Measurements from ENCODE around the gene HOXA5.

HOXA5 gene

DNA sequence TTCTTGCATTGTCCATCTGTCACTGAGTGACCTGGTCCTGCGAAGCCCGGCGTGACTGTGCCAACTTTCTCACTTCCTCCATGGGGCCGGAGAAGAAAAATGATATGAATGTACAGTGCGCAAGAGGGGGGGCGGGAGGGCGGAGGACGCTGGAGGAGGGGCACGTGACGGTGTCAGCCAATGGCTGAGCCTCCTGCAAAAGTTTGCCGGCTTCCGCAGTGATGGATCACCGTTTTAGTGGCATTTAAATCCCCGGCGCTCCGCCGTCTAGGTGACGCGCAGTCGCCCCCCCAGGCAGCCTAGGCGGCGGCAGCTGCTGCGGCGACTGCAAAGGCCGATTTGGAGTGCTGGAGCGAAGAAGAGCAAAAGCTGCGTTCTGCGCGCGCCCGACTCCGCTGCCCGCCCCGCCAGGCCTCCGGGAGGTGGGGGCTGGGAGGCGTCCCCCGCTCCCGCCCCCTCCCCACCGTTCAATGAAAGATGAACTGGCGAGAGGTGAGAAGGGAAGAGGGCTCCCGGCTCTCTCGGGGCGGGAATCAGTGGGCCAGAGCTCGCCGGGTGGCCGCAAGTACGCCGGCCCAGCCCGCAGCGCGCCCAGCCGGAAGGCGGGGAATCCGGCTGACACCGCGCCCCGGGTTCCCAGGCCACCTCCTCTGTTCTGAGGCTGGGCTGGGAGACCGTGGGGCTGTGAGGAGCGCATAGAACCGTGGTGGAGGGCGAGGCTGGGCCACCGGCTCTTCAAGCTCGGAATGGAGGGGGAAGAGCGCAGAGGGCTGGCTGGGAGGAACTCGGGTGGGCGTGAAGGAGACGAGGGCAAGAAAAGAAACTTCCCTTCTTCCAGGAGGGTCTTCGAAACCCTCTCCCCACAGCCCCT, 47.3 kb downstream of the HOXA5 start, which contains the start of gene HOXA1 (continued):
- TF ChIP-seq, protein P1, sequence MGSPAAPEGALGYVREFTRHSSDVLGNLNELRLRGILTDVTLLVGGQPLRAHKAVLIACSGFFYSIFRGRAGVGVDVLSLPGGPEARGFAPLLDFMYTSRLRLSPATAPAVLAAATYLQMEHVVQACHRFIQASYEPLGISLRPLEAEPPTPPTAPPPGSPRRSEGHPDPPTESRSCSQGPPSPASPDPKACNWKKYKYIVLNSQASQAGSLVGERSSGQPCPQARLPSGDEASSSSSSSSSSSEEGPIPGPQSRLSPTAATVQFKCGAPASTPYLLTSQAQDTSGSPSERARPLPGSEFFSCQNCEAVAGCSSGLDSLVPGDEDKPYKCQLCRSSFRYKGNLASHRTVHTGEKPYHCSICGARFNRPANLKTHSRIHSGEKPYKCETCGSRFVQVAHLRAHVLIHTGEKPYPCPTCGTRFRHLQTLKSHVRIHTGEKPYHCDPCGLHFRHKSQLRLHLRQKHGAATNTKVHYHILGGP (tag by site-specific recombination; IDR thresholded peaks at IDR 0.05), result no peak
- TF ChIP-seq ZNF558 (tag by site-specific recombination; IDR thresholded peaks at IDR 0.05) (no peak), ZNF184 (tag by site-specific recombination; IDR thresholded peaks at IDR 0.05) (no peak), MZF1 (tag by site-specific recombination; IDR thresholded peaks at IDR 0.05; ENCODE audit: borderline replicate concordance) (peak; percentile 15; the same call in 1 of the 2 replicates)
- TF ChIP-seq, protein P2, sequence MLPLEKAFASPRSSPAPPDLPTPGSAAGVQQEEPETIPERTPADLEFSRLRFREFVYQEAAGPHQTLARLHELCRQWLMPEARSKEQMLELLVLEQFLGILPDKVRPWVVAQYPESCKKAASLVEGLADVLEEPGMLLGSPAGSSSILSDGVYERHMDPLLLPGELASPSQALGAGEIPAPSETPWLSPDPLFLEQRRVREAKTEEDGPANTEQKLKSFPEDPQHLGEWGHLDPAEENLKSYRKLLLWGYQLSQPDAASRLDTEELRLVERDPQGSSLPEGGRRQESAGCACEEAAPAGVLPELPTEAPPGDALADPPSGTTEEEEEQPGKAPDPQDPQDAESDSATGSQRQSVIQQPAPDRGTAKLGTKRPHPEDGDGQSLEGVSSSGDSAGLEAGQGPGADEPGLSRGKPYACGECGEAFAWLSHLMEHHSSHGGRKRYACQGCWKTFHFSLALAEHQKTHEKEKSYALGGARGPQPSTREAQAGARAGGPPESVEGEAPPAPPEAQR (tag by site-specific recombination; IDR thresholded peaks at IDR 0.05), result no peak

DNA sequence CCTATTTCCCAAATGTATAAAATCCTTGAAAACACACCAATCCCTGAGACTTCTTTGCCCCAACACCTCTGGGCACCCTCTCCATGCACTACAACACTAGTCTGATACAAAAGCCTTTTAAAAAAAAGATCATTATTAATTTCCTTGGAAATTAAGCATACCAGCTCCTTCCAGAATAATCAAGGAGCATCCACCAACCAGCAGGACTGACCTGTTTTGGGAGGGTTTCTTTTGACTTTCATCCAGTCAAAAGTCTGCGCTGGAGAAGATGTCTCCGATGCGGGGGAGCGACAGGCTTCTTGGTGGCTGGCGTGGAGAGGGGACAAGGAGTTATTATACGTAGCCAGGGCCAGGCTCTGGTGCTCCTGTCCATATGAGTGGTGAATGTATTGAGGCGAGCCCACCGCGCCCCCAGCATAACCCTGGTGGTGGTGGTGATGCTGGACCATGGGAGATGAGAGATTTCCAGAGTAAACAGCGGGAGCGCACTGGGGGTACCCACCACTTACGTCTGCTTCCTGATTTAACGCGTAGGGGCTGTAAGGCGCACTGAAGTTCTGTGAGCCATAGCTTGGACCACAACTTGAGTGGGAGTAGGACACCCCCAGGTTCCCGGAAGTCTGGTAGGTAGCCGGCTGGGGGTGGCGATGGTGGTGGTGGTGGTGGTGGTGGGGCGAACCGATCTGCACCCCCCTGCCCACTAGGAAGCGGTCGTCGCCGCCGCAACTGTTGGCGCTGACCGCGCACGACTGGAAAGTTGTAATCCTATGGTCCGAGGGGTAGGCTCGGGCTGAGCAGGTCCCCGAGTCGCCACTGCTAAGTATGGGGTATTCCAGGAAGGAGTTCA, 48.2 kb downstream of the HOXA5 start:
- CTCF ChIA-PET, result interaction anchor here (0.8 to 2.0 kb wide), 6 partner anchors 10 to 408 kb away, joined by 3 to 11 read pairs (median 6); partner anchors contain the start of gene HOXA5
- POLR2A ChIA-PET, result interaction anchor here (1.4 to 4.3 kb wide), 8 partner anchors 15 to 240 kb away, joined by 3 to 32 read pairs (median 14); partner anchors contain the start of genes HOXA4, HOXA6 and SKAP2
- TF ChIP-seq, protein P3, sequence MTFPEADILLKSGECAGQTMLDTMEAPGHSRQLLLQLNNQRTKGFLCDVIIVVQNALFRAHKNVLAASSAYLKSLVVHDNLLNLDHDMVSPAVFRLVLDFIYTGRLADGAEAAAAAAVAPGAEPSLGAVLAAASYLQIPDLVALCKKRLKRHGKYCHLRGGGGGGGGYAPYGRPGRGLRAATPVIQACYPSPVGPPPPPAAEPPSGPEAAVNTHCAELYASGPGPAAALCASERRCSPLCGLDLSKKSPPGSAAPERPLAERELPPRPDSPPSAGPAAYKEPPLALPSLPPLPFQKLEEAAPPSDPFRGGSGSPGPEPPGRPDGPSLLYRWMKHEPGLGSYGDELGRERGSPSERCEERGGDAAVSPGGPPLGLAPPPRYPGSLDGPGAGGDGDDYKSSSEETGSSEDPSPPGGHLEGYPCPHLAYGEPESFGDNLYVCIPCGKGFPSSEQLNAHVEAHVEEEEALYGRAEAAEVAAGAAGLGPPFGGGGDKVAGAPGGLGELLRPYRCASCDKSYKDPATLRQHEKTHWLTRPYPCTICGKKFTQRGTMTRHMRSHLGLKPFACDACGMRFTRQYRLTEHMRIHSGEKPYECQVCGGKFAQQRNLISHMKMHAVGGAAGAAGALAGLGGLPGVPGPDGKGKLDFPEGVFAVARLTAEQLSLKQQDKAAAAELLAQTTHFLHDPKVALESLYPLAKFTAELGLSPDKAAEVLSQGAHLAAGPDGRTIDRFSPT (tag by site-specific recombination; IDR thresholded peaks at IDR 0.05), result peak; percentile 64
- TF ChIP-seq RBAK (tag by site-specific recombination; IDR thresholded peaks at IDR 0.05) (no peak), GLIS2 (tag by site-specific recombination; IDR thresholded peaks at IDR 0.05) (peak; percentile 91), BCL11B (tag by site-specific recombination; IDR thresholded peaks at IDR 0.05; ENCODE audit: low read depth) (no peak), ZNF747 (tag by site-specific recombination; IDR thresholded peaks at IDR 0.05) (no peak), ZNF138 (tag by site-specific recombination; IDR thresholded peaks at IDR 0.05; ENCODE audit: borderline replicate concordance) (no peak), ZIC2 (tag by site-specific recombination; IDR thresholded peaks at IDR 0.05) (peak; percentile 26; the same call in 1 of the 2 replicates), GLIS1 (tag by site-specific recombination; IDR thresholded peaks at IDR 0.05) (peak; percentile 65), ZNF302 (tag by site-specific recombination; IDR thresholded peaks at IDR 0.05; ENCODE audit: low read depth) (no peak), IKZF3 (tag by site-specific recombination; IDR thresholded peaks at IDR 0.05) (no peak), ZNF544 (tag by site-specific recombination; IDR thresholded peaks at IDR 0.05) (no peak)
- TF ChIP-seq, protein P4, sequence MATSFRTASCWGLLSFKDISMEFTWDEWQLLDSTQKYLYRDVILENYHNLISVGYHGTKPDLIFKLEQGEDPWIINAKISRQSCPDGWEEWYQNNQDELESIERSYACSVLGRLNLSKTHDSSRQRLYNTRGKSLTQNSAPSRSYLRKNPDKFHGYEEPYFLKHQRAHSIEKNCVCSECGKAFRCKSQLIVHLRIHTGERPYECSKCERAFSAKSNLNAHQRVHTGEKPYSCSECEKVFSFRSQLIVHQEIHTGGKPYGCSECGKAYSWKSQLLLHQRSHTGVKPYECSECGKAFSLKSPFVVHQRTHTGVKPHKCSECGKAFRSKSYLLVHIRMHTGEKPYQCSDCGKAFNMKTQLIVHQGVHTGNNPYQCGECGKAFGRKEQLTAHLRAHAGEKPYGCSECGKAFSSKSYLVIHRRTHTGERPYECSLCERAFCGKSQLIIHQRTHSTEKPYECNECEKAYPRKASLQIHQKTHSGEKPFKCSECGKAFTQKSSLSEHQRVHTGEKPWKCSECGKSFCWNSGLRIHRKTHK (tag by site-specific recombination; IDR thresholded peaks at IDR 0.05), result no peak
- TF ChIP-seq, protein P5, sequence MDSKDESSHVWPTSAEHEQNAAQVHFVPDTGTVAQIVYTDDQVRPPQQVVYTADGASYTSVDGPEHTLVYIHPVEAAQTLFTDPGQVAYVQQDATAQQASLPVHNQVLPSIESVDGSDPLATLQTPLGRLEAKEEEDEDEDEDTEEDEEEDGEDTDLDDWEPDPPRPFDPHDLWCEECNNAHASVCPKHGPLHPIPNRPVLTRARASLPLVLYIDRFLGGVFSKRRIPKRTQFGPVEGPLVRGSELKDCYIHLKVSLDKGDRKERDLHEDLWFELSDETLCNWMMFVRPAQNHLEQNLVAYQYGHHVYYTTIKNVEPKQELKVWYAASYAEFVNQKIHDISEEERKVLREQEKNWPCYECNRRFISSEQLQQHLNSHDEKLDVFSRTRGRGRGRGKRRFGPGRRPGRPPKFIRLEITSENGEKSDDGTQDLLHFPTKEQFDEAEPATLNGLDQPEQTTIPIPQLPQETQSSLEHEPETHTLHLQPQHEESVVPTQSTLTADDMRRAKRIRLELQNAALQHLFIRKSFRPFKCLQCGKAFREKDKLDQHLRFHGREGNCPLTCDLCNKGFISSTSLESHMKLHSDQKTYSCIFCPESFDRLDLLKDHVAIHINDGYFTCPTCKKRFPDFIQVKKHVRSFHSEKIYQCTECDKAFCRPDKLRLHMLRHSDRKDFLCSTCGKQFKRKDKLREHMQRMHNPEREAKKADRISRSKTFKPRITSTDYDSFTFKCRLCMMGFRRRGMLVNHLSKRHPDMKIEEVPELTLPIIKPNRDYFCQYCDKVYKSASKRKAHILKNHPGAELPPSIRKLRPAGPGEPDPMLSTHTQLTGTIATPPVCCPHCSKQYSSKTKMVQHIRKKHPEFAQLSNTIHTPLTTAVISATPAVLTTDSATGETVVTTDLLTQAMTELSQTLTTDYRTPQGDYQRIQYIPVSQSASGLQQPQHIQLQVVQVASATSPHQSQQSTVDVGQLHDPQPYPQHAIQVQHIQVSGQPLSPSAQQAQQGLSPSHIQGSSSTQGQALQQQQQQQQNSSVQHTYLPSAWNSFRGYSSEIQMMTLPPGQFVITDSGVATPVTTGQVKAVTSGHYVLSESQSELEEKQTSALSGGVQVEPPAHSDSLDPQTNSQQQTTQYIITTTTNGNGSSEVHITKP (tag by site-specific recombination; IDR thresholded peaks at IDR 0.05), result peak; percentile 60; the same call in 1 of the 2 replicates
- TF ChIP-seq, protein P6, sequence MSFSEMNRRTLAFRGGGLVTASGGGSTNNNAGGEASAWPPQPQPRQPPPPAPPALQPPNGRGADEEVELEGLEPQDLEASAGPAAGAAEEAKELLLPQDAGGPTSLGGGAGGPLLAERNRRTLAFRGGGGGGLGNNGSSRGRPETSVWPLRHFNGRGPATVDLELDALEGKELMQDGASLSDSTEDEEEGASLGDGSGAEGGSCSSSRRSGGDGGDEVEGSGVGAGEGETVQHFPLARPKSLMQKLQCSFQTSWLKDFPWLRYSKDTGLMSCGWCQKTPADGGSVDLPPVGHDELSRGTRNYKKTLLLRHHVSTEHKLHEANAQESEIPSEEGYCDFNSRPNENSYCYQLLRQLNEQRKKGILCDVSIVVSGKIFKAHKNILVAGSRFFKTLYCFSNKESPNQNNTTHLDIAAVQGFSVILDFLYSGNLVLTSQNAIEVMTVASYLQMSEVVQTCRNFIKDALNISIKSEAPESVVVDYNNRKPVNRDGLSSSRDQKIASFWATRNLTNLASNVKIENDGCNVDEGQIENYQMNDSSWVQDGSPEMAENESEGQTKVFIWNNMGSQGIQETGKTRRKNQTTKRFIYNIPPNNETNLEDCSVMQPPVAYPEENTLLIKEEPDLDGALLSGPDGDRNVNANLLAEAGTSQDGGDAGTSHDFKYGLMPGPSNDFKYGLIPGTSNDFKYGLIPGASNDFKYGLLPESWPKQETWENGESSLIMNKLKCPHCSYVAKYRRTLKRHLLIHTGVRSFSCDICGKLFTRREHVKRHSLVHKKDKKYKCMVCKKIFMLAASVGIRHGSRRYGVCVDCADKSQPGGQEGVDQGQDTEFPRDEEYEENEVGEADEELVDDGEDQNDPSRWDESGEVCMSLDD (tag by site-specific recombination; IDR thresholded peaks at IDR 0.05), result peak; percentile 49

More for the DNA sequence above, 48.2 kb downstream of the HOXA5 start:
- no peaks in the 10 kb centered on the region for H3K9me3 ChIP-seq (ENCODE audit: control insufficient read depth, insufficient read depth, low read depth, low read length)
- peak overlapping the region; percentile 79 for H3K4me3 ChIP-seq (ENCODE audit: low read depth, low read length)
- H3K27ac ChIP-seq (ENCODE audit: extremely low read depth, low read depth, low read length), result peak overlapping the region; percentile 65; the same call in 1 of the 2 replicates
- H3K36me3 ChIP-seq (ENCODE audit: control insufficient read depth in 2 of 2, insufficient read depth in 1 of 2, low read length in 2 of 2), result peaks cover 8 to 14% of the 10 kb centered on the region in 2 experiments; a peak in 2 of 3 replicates
- peaks cover 47% of the 10 kb centered on the region for H3K4me1 ChIP-seq (ENCODE audit: control insufficient read depth, insufficient read depth, low read length)
